Adipose tissue (tissue), 3 donors: Measurements from ENCODE around the gene CT55. TPM values are rescaled to one million over a fixed set of nuclear protein-coding genes. Genes with fewer than 3 reads are reported as not detected.
"Not testable (repeated sequence)": the region's sequence is repeated elsewhere in the genome, so short reads cannot be mapped to it uniquely, and the experiment has no call there.

Experiments used
- H3K27ac ChIP-seq: one replicate; pipeline ENCODE4 v1.5.1; 2013; ENCODE audit warnings: low read depth, low read length
- WGBS, 3 donors: extraction: QIAGEN DNeasy Blood & Tissue Kit; methylation state at CpG; one replicate each; pipeline ENCODE4 v1.1.7; 2013; 5-methylcytosine and 5-hydroxymethylcytosine counted together
- polyA plus RNA-seq, 3 donors: library from polyadenylated mRNA; stranded (reverse); fragments of 200-250 nt; gene quantifications; one replicate each; pipeline ENCODE4 v1.2.3, GENCODE V29; 2013
- donor health status: healthy with polysubstance abuse.
- donor health status: Bipolar disorder and iron deficiency.
- donor health status: healthy.

The CT55 gene
- polyA plus RNA-seq = not detected

- 87 to 94% (median 93%) methylated on average over 21 to 27 of the region's 27 CpGs for WGBS, 3 donors
- H3K27ac ChIP-seq = no peak within 1 kb of the TSS
Observed at GRCh38 chrX:135170877-135171519, at the start of gene CT55. Gene CT55 (minus strand): TSS chrX:135171398. CDS start chrX:135171171, 227 bp downstream.

DNA sequence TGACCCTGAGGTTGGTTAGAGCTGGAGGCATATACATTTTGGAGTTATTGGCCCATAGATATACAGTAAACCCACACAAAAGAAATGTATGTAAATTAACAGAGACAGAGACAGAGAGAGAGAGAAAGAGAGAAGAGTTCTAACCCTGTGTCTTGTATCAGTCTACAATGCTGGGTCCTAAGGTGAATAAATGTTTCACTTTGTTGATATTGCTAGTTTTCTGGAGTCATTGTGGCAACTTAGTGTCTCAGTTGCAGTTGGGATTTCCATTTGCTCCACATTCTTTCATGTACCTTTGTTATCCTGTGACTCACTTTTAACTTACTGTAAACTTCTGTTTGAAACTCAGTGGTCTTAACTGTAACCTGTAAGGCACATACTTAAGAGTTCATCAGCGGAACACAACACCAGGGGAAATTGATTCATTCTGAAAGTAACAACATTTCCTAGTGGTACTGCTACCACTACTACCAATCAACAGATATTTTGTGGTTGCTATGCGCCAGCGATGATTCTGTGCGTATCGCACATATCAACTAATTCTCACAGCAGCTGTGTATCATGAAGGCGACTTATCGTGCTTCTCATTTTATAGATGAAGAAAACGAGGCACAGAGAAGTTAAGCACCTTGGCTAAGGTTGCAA, 42.1 kb upstream of the CT55 start:
- H3K27ac ChIP-seq = no peak overlapping the region
- 81 to 91% (median 91%) methylated on average over 8 of the region's 8 CpGs for WGBS, 3 donors

GRCh38 chrX:135206427-135206826, 35.2 kb upstream of the CT55 start:
- WGBS, 3 donors = 20 to 31% (median 29%) methylated on average over 10 to 11 of the region's 11 CpGs
- H3K27ac ChIP-seq = not testable (repeated sequence)

DNA sequence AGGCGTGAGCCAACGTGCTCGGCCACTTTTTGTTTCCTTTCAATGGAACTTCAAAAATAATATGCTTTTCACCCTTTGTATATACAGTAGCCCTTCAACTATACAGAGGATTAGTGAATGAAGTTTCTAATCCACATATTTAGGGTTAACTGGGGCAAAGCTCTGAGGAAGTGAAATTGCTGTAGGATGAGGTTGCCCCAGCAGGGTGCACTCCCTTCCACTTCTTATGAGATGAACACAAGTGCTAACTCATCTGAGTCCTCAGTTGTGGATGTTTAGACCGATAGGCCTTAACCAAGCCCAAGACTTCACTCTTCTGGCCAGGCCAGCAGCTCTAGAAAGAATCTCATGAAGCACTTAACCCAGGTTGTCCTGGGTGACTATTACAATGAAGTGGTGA, 29.1 kb upstream of the CT55 start:
- H3K27ac ChIP-seq = no peak overlapping the region
- 61 to 83% (median 65%) methylated on average over 4 of the region's 4 CpGs for WGBS, 3 donors

GRCh38 chrX:135194684-135195083, 23.5 kb upstream of the CT55 start:
- 82 to 89% (median 88%) methylated on average over 12 to 16 of the region's 16 CpGs for WGBS, 3 donors
- H3K27ac ChIP-seq = no peak overlapping the region

GRCh38 chrX:135193740-135194139, 22.5 kb upstream of the CT55 start:
- WGBS, 3 donors = 68 to 75% (median 73%) methylated on average over 6 of the region's 6 CpGs
- no peak overlapping the region for H3K27ac ChIP-seq

- WGBS, 3 donors = 52 to 78% (median 52%) methylated on average over 3 of the region's 3 CpGs
- no peak overlapping the region for H3K27ac ChIP-seq
Observed at GRCh38 chrX:135191838-135192237, 20.6 kb upstream of the CT55 start.

- no peak overlapping the region for H3K27ac ChIP-seq
- 38 to 44% (median 39%) methylated on average over 8 of the region's 8 CpGs for WGBS, 3 donors
Observed at GRCh38 chrX:135185795-135186443, 14.7 kb upstream of the CT55 start.

DNA sequence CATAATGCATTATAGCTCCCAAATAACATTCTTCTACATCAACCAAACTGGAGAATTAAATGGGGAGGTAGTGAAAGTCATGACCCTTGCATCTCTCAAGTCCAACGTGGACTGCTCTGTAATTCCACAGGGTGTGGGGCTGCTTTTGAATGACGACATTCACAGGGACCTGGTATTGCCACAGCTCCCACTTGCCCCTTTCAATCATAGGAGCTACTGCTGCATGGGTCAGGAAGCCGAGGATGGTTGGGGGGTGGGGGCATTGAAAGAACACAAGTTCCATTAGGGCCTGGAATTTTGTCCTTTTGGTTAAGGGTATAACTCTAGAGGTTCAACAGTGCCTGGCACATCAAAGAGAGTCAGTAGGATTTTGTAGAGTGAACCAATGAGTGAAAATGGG, 7.4 kb upstream of the CT55 start:
- WGBS, 3 donors = 61 to 84% (median 78%) methylated on average over 3 of the region's 3 CpGs
- H3K27ac ChIP-seq = no peak overlapping the region

GRCh38 chrX:135170468-135170867, 730 bp downstream of the CT55 start:
- no peak overlapping the region for H3K27ac ChIP-seq
- 77 to 94% (median 81%) methylated on average over 10 of the region's 10 CpGs for WGBS, 3 donors

DNA sequence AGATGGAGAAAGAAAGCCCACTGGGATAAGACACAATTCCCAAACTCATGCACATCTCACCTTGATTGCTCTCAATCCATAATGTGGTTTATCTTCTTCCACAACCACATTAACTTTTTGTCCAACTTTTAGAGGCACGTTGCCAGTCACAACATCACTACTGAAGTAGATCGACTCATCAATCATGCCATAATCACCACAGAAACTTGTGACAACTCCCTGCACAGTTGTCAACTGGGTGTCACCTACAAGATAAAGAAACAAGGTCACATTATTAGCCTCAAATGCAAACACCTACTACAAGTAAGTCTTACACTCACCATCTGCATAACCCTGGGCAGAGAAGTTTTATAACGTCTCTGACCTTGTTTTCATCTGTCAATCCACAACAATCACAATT, 1.7 kb downstream of the CT55 start:
- H3K27ac ChIP-seq = not testable (repeated sequence)
- 53 to 86% (median 77%) methylated on average over 3 of the region's 3 CpGs for whole genome bisulfite sequencing, 3 donors

DNA sequence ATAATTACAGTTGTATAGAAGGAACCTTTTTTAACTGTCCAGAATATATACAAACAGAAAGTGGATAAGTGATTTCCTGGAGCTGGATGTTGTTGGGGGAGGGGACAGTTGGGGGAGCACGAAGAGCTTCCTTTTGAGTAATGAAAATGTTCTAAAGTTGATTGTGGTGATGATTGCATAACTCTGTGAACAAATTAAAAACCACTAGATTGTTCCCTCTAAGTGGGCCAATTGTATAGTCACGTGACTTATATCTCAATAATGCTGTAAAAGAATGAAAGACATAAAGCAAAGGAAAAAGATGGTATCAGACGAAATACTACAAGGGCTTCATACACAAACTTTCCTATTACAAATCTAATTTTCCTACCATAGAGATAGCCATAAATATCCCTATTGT, 2.7 kb downstream of the CT55 start:
- no peak overlapping the region for H3K27ac ChIP-seq
- 22 to 57% (median 29%) methylated on average over 3 of the region's 3 CpGs for WGBS, 3 donors

DNA sequence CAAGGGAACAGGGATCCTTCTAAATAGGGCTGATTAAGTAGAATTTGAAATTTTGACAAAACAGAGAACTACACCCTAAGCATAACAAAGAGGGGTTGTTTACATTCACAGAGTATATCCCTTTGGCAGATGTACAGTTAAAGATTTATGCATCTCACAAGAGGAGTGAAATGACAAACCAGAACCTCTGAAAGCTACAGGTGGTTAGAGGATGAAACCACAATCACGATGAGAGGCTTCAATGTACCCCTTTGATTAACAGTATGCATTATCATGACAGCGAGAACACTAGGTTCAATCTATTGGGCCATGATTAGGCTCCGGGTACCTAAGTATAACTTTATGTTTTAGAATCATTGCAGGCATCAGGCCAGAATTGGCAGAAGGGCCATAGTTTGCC, 16.5 kb downstream of the CT55 start:
- not testable (repeated sequence) for H3K27ac ChIP-seq
- WGBS, 3 donors = no CpG with 5 or more reads among the region's 3 CpGs

GRCh38 chrX:135126145-135126544, 45.1 kb downstream of the CT55 start:
- no CpG with 5 or more reads among the region's 6 CpGs for WGBS, 3 donors
- H3K27ac ChIP-seq = not testable (repeated sequence)

DNA sequence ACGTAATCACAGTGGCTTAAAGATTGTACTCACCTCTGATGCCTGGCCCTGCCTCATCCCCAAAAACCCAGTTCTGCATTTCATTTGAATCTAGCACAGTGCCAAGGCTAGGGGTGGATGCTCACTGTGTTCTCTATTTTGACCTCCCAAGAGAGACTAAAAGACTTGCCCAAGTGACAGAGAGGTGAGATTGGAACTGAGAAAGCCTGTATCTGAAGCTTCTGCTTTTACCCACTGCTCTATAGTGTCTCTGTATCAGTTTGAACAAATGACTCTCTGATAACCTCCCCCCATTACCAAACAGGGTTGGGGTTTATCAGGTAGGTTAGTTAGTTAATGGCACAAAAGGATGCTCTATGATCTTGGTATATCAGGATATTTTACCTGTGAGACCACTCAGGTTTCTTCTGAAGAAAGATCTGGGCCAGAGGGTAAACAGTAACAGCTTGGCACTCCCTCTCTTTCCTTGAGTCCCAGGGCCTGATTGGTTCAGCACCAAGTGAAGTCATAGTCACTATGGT, 51.1 kb downstream of the CT55 start, which contains the start of gene ETDB:
ETDB (minus strand) TSS at position 471 of the 521 bp plus-strand sequence. CDS start 1,265 bp downstream, outside the sequence.
- WGBS, 3 donors = no CpG with 5 or more reads among the region's 1 CpG

DNA sequence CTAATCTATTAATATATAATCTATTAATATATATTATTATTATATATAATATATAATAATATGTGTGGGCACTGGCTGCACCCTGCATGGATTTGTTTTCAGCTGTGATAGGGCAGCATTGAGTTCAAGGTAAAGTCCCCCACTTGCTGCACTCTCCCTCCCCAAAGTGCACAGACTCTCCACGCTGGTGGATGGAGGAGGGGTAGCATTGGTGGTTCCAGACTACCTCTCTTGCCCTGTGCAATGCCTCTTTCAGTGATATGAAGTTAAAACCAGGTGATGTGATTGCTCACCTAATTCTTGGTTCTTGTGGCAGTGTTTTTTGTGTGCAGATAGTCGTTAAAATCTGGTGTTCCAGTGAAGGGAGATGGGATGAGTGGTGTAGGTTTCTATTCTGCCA, 55.1 kb downstream of the CT55 start:
- not testable (repeated sequence) for H3K27ac ChIP-seq
- no CpG with 5 or more reads among the region's 2 CpGs for WGBS, 3 donors

More for the DNA sequence above, 51.1 kb downstream of the CT55 start, which contains the start of gene ETDB:
- H3K27ac ChIP-seq = not testable (repeated sequence)

GRCh38 chrX:135114392-135114791, 56.8 kb downstream of the CT55 start:
- 75 to 81% (median 78%) methylated on average over 2 of the region's 2 CpGs for WGBS, 3 donors
- no peak overlapping the region for H3K27ac ChIP-seq

DNA sequence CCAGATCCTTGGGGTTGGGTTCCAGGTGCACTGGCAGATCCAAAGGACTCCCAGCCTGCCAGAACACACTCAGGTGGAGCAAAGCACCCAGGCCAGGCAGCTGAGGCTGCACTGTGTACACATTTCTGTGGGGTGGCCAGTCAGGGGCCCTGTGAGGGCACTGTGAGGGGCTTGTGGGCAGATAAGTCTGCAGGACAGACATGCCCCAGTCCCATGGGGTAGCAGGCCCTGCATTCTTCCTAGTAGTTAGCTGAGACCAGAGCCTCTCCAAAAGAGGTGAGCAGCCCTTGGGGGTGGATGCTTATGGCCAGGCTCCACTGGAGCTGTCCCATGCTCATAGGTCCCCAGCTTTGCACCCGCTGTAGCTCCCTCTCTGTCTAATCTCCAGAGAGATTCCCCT, 58.5 kb downstream of the CT55 start:
- WGBS, 3 donors = 83 to 88% (median 86%) methylated on average over 1 of the region's 1 CpG
- H3K27ac ChIP-seq = no peak overlapping the region

GRCh38 chrX:135112096-135112729, 59.0 kb downstream of the CT55 start:
- WGBS, 3 donors = 13 to 32% (median 27%) methylated on average over 4 to 5 of the region's 5 CpGs
- H3K27ac ChIP-seq = no peak overlapping the region
